Right ventricle myocardium inferior (tissue), 1 donor: ENCODE measurements around the gene SYNGR3. TPM values are rescaled to one million over a fixed set of nuclear protein-coding genes. Genes with fewer than 3 reads are reported as not detected.
"Not testable (repeated sequence)": the region's sequence is repeated elsewhere in the genome, so short reads cannot be mapped to it uniquely, and the experiment has no call there.

Experiments used
- ATAC-seq: fragments of 200-7000 bp; cut with Tn5 transposase; one replicate; pipeline ENCODE4 v1.9.1; 2020; ENCODE audit warnings: mild to moderate bottlenecking, moderate library complexity
- DNase-seq: peaks from one replicate; pipeline ENCODE4 v3.0.0; 2021; ENCODE audit errors: missing footprints
- intact Hi-C: fragments of 100-400 bp; cut with DNase I; formaldehyde crosslinking; loops from one replicate; pipeline ENCODE4 v1.11.0; 2022
- total RNA-seq: library from RNA; stranded (reverse); fragmentation: NEBNext Ultra II Directional; extraction: Animal tissue kit (Norgen Biotek cat#: 25700); gene quantifications from one replicate; pipeline ENCODE4 v1.2.1, GENCODE V29; 2021
- donor health status: DM: no; HTN: yes; CAD: no; lungs with severe emphysema.

SYNGR3 gene
- total RNA-seq, 1 donor from 2014 or later: 0.62 TPM

GRCh38 chr16:1958143-1958491, 31.7 kb upstream of the SYNGR3 start:
- peak; percentile 34 for DNase-seq
- ATAC-seq, intact Hi-C loops: not testable (repeated sequence)

GRCh38 chr16:1958715-1959268, 31.0 kb upstream of the SYNGR3 start:
- ATAC-seq (no peak), DNase-seq (no peak)
- intact Hi-C loops: no loop called here

- ATAC-seq (peak; percentile 93), DNase-seq (peak; percentile 96)
- intact Hi-C loops: loop anchor here (5.0 kb wide), 1 partner anchor 253 kb away; the partner anchor contains the start of genes BRICD5 and PGP
Observed at GRCh38 chr16:1959269-1960039, 30.3 kb upstream of the SYNGR3 start, which contains the start of gene NDUFB10. Gene NDUFB10 (plus strand): TSS chr16:1959538. CDS start chr16:1959625, 87 bp downstream.

GRCh38 chr16:1960665-1961630, 28.8 kb upstream of the SYNGR3 start:
- DNase-seq (no peak), ATAC-seq (no peak)
- intact Hi-C loops: loop anchor here (5.0 kb wide), 1 partner anchor 251 kb away; the partner anchor contains the start of genes BRICD5 and PGP

GRCh38 chr16:1961651-1962067, 28.1 kb upstream of the SYNGR3 start:
- no peak for DNase-seq
- no peak for ATAC-seq
- intact Hi-C loops: loop anchor here (5.0 kb wide), 1 partner anchor 251 kb away; the partner anchor contains the start of genes BRICD5 and PGP

- intact Hi-C loops: loop anchor here (5.0 kb wide), 1 partner anchor 250 kb away; the partner anchor contains the start of genes BRICD5 and PGP
- ATAC-seq, DNase-seq: not testable (repeated sequence)
Observed at GRCh38 chr16:1962161-1963153, 27.3 kb upstream of the SYNGR3 start.

- intact Hi-C loops: loop anchor here (5.0 kb wide), 1 partner anchor 248 kb away; the partner anchor contains the start of genes BRICD5 and PGP
- peak; percentile 11 for ATAC-seq
- no peak for DNase-seq
Observed at GRCh38 chr16:1963806-1964505, 25.8 kb upstream of the SYNGR3 start.

- ATAC-seq (peak; percentile 98), DNase-seq (peak; percentile 100)
- intact Hi-C loops: loop anchor here (5.0 kb wide), 1 partner anchor 248 kb away; the partner anchor contains the start of genes BRICD5 and PGP
Observed at GRCh38 chr16:1964506-1965395, 25.0 kb upstream of the SYNGR3 start, which contains the start of gene RPS2. Gene RPS2 (minus strand): TSS chr16:1964826. CDS start chr16:1964625, 201 bp downstream.

- ATAC-seq: no peak
- intact Hi-C loops: no loop called here
- DNase-seq: no peak
Observed at GRCh38 chr16:1965396-1966001, 24.3 kb upstream of the SYNGR3 start.

GRCh38 chr16:1966460-1966859, 23.3 kb upstream of the SYNGR3 start, which contains the start of gene RNF151:
Gene RNF151 (plus strand): TSS chr16:1966856. CDS start chr16:1966882, 26 bp downstream.
- intact Hi-C loops: no loop called here
- DNase-seq (no peak), ATAC-seq (no peak)

- DNase-seq: no peak
- intact Hi-C loops: no loop called here
- no peak for ATAC-seq
Observed at GRCh38 chr16:1968146-1968953, 21.4 kb upstream of the SYNGR3 start.

GRCh38 chr16:1971796-1972489, 17.8 kb upstream of the SYNGR3 start, which contains the start of gene TBL3:
Gene TBL3 (plus strand): TSS chr16:1972053. CDS start chr16:1972165, 112 bp downstream.
- intact Hi-C loops: no loop called here
- DNase-seq (peak; percentile 97), ATAC-seq (peak; percentile 95)

- no peak for DNase-seq
- intact Hi-C loops: no loop called here
- no peak for ATAC-seq
Observed at GRCh38 chr16:1972490-1972877, 17.3 kb upstream of the SYNGR3 start.
